SHP77 treated with DMSO at 0.1 percent for 48 hours (cell line): ENCODE data around the gene ZNF620.
"Not testable (repeated sequence)": the region's sequence is repeated elsewhere in the genome, so short reads cannot be mapped to it uniquely, and the experiment has no call there.

ENCODE experiments used
- DNase-seq: peaks from one replicate; lab custom pipeline; 2025; lab: John Stamatoyannopoulos, UW

The ZNF620 gene

DNA sequence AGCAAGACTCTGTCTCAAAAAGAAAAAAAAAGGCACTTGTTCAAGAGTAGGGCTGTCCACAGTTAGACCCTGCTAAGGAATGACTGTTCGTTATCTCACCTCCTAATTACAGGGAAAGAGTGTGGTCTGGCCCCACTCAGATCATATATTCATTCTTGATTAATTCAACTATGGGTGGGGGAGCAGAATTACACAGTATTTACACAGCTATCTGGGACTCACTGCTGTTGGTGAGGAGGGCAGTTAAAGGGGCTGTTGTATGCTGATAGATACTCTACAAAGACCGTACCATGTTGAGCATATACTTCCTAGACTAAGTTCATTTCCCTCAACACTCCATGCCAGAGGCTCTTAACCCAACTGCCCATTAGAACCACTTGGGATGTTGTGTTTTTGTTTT, 3.8 kb upstream of the ZNF620 start:
- DNase-seq: no peak

DNA sequence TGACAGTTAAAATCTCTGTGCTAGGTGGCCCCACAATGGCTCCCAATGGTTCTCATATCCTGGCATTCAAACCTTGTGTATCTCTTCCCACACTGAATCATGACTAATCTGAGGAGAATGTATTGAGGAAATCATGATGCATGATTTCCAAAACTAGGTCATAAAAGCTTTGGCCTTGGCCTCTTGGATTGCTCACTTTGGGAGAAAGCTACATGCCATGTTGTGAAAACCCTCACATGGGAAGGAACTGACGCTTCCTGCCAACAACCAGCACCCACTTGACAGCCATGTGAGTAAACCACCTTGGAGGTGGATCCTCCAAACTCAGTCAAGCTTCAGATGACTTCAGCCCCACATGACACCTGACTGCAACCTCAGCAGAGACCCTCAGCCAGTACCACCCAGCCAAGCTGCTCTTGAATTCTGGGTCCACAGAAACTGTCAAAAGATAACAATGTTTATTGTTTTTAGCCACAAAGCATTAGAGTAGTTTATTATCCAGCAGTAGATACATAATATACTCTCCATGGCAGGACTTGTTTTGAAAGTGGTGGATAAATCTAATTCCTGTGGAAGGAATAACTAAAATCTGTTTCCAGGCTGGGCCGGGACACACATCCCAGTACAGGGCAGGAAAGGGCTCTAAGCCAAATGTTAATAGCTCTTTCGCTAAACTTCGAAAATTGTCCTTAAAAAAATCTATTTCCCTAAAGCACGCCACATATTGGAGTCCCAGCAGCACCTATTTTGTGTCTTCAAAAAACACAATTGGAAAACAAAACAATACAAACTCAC, 1.0 kb upstream of the ZNF620 start:
- DNase-seq: no peak

DNA sequence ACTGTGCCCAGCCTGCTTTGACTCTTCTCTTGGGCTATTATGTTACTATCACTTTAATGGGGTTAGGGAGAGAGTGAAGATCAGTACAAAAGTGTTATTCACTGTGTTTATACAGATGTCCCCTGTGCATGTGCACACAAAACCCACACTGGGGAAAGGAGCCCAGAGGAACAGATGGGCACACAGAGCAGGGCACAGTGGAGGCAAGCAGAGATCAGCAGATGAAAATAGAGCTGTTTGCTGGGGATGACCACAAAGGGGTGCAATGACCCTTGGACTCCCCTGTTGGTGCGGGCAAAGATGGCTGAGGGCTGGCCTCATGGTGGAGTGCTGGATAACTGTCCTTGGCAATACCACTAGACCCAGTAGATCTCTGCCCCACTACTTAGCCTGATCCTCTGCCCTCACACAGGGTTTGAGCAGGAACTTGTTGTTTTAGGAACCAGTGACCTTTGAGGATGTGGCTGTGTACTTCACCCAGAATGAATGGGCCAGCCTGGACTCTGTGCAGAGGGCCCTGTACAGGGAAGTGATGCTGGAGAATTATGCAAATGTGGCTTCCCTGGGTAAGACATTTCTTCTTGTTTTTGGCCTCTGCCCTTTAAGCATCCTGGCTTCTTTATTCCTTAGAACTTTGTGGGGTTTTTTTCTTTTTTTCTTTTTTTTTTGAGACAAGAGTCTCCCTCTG, 5.3 kb downstream of the ZNF620 start:
- no peak for DNase-seq

DNA sequence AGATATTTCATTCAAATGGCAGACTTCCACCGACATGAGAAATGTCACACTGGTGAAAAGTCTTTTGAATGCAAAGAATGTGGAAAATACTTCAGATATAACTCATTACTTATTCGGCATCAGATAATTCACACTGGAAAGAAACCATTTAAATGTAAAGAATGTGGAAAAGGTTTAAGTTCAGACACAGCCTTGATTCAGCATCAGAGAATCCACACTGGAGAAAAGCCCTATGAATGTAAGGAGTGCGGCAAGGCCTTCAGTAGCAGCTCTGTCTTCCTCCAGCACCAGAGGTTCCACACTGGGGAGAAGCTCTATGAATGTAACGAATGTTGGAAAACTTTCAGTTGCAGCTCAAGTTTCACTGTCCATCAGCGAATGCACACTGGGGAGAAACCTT, 10.4 kb downstream of the ZNF620 start:
- no peak for DNase-seq

DNA sequence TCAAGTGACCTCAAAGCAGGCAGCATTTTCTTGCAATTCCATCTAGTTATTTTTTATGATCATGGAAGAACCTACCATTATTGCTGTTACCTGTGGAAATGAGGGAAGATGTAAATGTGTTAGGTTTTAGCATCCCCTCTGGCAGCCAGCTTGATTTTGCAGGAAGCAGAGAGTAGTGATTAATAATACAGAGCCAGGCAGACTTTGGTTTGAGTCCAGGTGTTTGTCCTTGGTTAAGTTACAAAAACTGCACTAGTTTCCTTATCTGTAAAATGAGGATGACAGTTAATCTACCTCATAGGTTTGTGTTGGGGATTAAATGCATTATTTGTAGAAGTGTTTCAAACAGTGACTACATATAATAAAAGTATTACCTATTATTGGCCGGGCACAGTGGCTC, 12.2 kb downstream of the ZNF620 start:
- DNase-seq: no peak

DNA sequence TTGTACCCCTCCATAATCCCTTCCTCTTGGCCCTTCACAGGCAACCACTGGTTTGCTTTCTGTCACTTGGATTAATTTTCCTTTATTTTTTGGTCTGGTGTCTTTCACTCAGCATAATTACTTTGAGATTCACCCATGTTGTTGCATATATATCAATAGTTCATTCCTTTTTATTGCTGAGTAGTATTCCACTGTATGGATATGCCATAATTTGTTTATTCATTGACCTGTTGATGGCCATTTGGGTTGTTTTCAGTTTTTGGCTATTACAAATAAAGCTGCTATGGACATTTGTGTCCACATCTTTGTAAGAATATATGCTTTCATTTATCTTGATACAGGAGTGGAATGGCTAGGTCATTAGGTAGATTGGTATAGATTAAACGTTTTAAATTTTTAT, 13.0 kb downstream of the ZNF620 start:
- no peak for DNase-seq

DNA sequence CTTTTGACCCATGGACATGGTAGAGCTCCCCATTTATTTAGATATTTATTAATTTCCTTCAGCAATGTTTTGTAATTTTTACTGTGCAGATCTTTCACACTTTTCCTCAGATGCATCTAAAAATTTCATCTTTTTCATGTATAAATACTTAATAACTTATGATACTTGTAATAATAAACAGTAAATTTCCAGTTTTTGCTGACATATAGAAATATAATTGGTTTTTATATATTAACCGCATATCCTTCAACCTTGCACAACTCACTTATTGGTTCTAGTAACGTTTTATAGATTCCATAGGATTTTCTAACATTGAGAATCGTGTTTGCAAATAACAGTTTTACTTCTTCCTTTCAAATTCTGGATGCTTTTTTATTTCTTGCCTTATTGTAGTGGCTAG, 15.4 kb downstream of the ZNF620 start:
- no peak for DNase-seq

DNA sequence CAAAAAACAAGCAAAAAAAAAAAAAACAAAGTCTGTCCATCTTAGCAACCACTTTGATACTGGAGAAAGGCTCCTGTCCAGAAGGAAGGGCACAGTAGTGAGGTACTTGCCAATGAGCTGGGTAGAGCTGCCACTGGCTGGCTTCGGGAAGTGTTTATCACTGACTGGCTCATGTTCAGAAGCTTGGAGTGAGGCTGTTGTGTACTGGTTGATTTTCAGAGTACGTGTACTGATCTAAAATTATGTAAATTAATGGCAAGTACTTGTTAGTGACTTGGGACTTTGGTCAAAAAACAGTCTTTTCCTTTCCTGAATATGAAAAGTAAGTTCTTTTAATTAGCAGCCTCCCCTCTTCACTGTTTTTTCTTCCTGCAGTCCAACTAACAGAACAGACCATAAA, 17.9 kb downstream of the ZNF620 start:
- DNase-seq: no peak

DNA sequence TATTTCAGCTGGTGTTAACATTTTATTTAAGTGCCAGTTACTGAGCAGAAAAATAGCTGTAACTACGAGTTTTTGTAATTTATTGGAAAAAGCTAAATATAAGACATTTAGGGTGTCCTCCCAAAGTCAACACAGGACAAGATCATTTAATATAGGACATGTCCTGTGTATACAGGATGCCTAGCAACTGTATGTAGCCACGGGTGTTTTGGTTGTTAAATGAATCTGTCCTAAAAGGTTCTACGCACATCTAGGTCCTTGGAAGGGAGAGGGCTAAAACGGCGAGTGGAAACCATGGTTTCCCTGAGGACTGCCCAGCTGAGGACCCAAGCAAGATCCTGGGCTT, 18.4 kb downstream of the ZNF620 start:
- DNase-seq: no peak

DNA sequence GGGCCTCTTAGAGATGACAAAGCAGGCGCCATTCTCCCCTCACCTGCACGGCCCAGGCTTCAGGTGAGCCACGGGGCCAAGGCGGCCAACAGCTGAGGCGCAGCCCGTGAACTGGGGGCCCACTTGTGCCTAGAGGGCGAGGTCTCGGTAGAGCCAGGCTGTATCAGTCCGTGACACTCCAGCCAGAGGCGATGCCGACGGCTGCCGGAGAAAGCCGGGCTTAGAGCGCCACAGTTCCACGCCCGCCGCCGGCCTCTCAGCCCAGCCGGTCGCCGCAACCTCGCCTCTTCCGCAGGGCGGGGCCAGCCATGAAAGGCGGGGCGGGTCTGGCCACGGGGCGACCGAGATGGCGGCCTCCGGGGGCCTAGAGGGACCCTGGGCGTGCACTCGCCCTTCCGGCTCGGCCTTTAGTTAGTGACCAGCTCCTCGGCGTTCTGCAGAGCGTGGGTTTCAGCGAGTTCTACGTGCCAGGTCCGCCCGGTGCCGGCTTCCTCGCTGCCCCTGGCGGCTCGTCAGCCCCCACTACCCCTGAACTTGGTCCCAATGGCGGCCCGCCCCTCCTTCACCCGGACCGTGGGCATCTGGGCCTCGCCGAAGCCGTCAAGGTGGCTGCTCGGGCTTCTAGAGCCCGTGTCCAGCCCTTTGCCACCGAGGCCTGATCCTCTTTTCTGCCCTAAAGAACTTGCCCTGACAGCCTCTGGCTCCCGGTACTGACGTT, 18.9 kb downstream of the ZNF620 start, which contains the start of gene ZNF621:
TSS of gene ZNF621 (plus strand) at position 393 of the 718 bp plus-strand sequence. CDS start 881 bp downstream, outside the sequence.
- peak; percentile 41 for DNase-seq

DNA sequence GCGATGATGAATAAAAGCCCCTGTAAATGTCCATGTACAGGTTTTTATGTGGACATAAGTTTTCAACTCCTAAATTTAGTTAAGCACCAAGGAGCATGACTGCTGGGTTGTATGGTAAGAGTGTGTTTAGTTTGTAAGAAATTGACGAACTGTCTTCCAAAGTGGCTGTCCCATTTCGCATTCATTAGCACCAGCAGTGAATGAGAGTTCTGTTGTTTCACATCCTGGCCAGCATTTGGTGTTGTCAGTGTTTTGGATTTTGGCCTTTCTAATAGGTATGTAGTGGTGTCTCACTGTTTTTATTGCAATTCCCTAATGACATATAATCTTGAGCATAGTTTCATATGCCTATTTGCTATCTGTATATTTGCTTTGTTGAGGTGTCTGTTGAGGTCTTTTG, 22.6 kb downstream of the ZNF620 start:
- no peak for DNase-seq

DNA sequence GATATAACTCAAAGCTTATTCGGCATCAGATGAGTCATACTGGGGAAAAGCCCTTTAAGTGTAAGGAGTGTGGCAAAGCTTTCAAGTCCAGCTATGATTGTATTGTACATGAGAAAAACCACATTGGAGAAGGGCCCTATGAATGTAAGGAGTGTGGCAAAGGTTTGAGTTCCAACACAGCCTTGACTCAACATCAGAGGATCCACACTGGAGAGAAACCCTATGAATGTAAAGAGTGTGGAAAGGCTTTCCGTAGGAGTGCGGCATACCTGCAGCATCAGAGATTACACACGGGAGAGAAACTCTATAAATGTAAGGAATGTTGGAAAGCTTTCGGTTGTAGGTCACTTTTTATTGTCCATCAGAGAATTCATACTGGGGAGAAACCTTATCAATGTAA, 26.4 kb downstream of the ZNF620 start:
- no peak for DNase-seq

DNA sequence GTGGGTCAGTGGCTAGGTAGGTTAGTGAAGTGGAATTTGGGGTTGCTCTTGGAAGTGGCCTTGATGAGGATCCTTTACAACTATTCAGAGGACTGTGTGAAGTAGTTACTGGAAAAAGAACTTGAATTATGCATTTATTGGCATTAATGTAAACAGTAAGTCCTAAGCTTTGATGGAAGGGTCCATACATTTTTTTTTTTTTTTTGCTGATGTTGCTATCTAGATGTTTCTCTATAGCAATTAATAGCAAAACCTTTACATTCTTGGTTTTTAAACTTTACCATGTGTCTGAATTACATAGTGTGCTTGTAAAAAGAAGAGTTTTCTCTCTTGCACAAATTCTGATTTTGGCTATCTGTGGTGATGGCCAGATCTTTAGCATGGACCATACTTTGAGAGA, 28.4 kb downstream of the ZNF620 start:
- DNase-seq: no peak

DNA sequence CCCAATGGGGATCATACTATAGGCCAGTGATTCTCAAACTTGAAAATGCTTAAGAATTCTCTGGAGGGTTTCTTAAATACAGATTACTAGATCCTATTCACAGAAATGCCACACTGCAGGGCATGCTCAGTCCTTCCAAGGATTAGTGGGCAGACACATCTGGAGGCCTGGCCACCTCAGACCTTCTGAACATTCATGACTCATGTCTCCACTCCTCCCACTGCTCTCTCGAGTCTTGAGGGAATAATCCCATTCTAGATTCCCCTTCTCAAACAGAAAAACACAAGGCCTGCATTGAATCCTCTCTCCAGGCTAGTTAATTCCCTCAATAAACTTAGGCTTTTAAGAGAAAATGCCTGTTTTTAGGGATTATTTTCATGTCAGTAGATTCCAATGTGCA, 41.0 kb downstream of the ZNF620 start:
- DNase-seq: no peak

DNA sequence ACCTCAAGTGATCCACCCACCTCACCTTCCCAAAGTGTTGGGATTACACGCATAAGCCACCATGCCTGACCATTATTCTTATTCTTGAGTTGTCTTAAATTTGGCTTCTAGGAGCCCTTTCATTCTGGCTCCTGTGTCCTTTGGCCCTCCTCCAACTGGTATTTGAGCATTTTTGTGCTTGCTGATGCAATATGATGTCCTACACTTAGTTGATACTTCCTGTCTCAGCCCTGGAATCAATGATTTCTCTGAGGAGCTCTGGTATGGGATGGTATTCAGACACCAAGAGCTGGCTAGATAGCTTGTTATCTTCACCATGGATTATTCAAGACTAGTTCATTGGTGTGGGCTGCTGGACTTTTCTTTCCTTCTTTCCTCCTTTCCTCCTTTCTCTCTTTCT, 44.3 kb downstream of the ZNF620 start:
- no peak for DNase-seq

DNA sequence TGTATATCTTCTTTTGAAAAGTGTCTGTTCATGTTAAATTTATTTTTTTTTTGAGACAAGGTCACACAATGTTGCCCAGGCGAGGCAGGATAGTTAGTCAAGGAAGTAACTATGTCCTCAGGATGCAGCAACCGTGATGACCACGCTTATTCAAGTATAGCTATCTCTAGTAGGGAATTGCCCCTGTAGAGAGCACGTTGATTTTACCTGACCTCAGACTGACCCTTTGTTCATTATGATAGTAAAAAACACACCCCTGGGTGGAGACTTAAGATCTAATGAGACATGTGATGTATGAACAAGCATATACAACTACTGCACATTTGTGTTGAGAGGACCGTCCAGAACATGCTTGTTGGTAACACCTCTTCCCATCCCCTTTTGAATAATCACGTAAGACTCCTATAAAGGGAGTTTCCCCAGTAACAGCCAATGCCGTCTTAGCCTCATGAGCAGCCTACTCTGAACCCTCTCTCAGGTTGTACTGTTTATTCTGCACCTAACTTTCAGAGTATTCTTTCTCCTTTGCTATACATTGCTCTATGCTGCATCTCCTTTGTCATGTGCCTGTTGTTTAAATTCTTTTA, 51.8 kb downstream of the ZNF620 start:
- DNase-seq: no peak

DNA sequence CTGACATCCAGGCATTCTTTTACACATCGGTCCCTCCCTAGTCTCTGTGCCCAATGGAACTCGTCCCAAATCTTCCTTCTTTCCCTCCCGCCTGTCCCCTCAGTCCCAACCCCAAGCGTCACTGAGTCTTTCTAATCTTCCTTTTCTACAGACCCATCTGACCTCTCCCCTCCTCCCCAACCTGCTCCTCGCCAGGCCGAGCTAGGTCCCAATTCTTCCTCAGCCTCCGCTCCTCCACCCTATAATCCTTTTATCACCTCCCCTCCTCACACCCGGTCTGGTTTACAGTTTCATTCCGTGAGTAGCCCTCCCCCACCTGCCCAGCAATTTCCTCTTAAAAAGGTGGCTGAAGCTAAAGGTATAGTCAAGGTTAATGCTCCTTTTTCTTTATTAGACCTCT, 56.6 kb downstream of the ZNF620 start:
- not testable (repeated sequence) for DNase-seq

DNA sequence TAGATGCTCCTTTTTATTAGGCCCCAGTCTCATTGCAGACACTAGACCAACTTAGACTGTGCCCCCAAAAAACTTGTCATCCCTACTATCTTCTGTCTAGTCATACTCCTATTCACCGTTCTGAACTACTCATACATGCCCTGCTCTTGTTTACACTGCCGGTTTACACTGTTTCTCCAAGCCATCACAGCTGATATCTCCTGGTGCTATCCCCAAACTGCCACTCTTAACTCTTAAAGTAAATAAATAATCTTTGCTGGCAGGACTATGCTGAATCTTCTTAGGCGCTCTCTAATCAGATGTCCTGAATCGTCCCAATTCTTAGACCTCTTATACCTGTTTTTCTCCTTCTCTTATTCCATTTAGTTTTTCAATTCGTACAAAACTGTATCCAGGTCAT, 59.8 kb downstream of the ZNF620 start:
- not testable (repeated sequence) for DNase-seq

DNA sequence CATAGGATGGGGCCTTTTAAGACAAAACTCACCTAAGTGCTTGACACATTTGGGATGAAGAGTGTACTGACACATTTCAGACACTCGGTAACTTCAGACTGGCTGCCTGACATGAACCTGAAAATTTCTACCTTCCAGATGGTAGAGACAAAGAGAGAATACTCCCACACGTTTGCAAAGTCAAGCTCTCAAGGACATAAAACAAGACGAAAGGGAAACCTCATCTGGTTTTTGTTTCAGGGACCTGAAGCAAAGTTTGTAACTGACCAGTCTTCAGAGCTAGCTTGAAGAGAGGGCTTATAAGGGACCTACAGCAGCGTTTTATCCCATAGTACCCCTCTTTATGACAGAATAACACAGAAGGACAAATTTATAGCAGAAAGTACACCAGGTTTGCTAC, 60.9 kb downstream of the ZNF620 start:
- no peak for DNase-seq
